ENCODE data around the gene EEIG1. TPM values are rescaled to one million over a fixed set of nuclear protein-coding genes. Genes with fewer than 3 reads are reported as not detected.

EEIG1 gene
- total and polyA plus RNA-seq, 2 experiments from 2014 or later, result 6.1 to 9.3 TPM

- DNase-seq, result no peak
- WGBS, 2 experiments (ENCODE audit: low coverage in 1 of 2, low lambda C conversion rate in 2 of 2, missing lambda C conversion rate in 2 of 2), result 82 to 85% methylated on average over 2 of the region's 2 CpGs
- H3K4me1 ChIP-seq (ENCODE audit: insufficient read depth), result peaks cover 22% of the 10 kb centered on the region
- no peaks in the 10 kb centered on the region for H3K27me3 ChIP-seq (replicated peaks; ENCODE audit: insufficient read depth)
- H3K4me3 ChIP-seq, result no peak overlapping the region
- no peaks in the 10 kb centered on the region; the same call in 1 of the 2 replicates for H4K20me1 ChIP-seq (ENCODE audit: insufficient read depth)
- no peak overlapping the region for H3K27ac ChIP-seq
- TF ChIP-seq EZH2 (IDR thresholded peaks at IDR 0.05; ENCODE audit: insufficient read depth, poor library complexity, severe bottlenecking), result no peak
- TF ChIP-seq EZH2phosphoT487 (IDR thresholded peaks at IDR 0.05; ENCODE audit: insufficient read depth, low read depth), result no peak
- peaks cover 95% of the 10 kb centered on the region for H3K79me2 ChIP-seq (ENCODE audit: insufficient read depth)
- no peak overlapping the region for H3K9ac ChIP-seq
- in situ Hi-C loops (cut with MboI), result no loop called here
- no peak overlapping the region for H3K4me2 ChIP-seq (ENCODE audit: unreplicated experiment)
- no peaks in the 10 kb centered on the region for H3K9me2 ChIP-seq (ENCODE audit: insufficient read depth)
- no peaks in the 10 kb centered on the region for H3K36me3 ChIP-seq (ENCODE audit: low read depth)
- H3F3A ChIP-seq (ENCODE audit: insufficient read depth), result no peaks in the 10 kb centered on the region
- no peaks in the 10 kb centered on the region for H3K9me3 ChIP-seq (ENCODE audit: low read depth)
- H2AFZ ChIP-seq, result no peak overlapping the region
These were observed 20.9 kb downstream of the EEIG1 start for GRCh38 chr9:127959841-127960409.

- WGBS, 2 experiments (ENCODE audit: low coverage in 1 of 2, low lambda C conversion rate in 2 of 2, missing lambda C conversion rate in 2 of 2), result 96 to 97% methylated on average over 4 of the region's 4 CpGs
- H3K9ac ChIP-seq, result no peak overlapping the region
- peaks cover 23% of the 10 kb centered on the region for H3K4me1 ChIP-seq (ENCODE audit: insufficient read depth)
- no peaks in the 10 kb centered on the region for H3K9me2 ChIP-seq (ENCODE audit: insufficient read depth)
- no peak for DNase-seq
- no peaks in the 10 kb centered on the region for H3F3A ChIP-seq (ENCODE audit: insufficient read depth)
- H3K27me3 ChIP-seq (replicated peaks; ENCODE audit: insufficient read depth), result no peaks in the 10 kb centered on the region
- no peak overlapping the region for H3K4me3 ChIP-seq
- H3K27ac ChIP-seq, result no peak overlapping the region
- no peak for TF ChIP-seq EZH2 (IDR thresholded peaks at IDR 0.05; ENCODE audit: insufficient read depth, poor library complexity, severe bottlenecking)
- no peak for TF ChIP-seq EZH2phosphoT487 (IDR thresholded peaks at IDR 0.05; ENCODE audit: insufficient read depth, low read depth)
- no peak overlapping the region for H2AFZ ChIP-seq
- H3K36me3 ChIP-seq (ENCODE audit: low read depth), result no peaks in the 10 kb centered on the region
- no peaks in the 10 kb centered on the region for H3K9me3 ChIP-seq (ENCODE audit: low read depth)
- H4K20me1 ChIP-seq (ENCODE audit: insufficient read depth), result no peaks in the 10 kb centered on the region; the same call in 1 of the 2 replicates
- no peak overlapping the region for H3K4me2 ChIP-seq (ENCODE audit: unreplicated experiment)
- H3K79me2 ChIP-seq (ENCODE audit: insufficient read depth), result peaks cover 96% of the 10 kb centered on the region
- in situ Hi-C loops (cut with MboI), result no loop called here
These were observed 21.4 kb downstream of the EEIG1 start for GRCh38 chr9:127959398-127959797.

- Histone ChIP-seq H4K20me1 (ENCODE audit: insufficient read depth) (no peaks in the 10 kb centered on the region; the same call in 1 of the 2 replicates), H3K36me3 (ENCODE audit: low read depth) (no peaks in the 10 kb centered on the region), H3F3A (ENCODE audit: insufficient read depth) (no peaks in the 10 kb centered on the region), H2AFZ (no peak overlapping the region), H3K27ac (no peak overlapping the region), H3K9me3 (ENCODE audit: low read depth) (no peaks in the 10 kb centered on the region), H3K4me1 (ENCODE audit: insufficient read depth) (peaks cover 20% of the 10 kb centered on the region), H3K27me3 (replicated peaks; ENCODE audit: insufficient read depth) (no peaks in the 10 kb centered on the region), H3K9ac (no peak overlapping the region), H3K4me3 (no peak overlapping the region), H3K4me2 (ENCODE audit: unreplicated experiment) (no peak overlapping the region), H3K79me2 (ENCODE audit: insufficient read depth) (peaks cover 96% of the 10 kb centered on the region), H3K9me2 (ENCODE audit: insufficient read depth) (no peaks in the 10 kb centered on the region)
- WGBS, 2 experiments (ENCODE audit: low coverage in 1 of 2, low lambda C conversion rate in 2 of 2, missing lambda C conversion rate in 2 of 2), result 95 to 97% methylated on average over 1 of the region's 1 CpG
- in situ Hi-C loops (cut with MboI), result no loop called here
- DNase-seq, result no peak
- TF ChIP-seq EZH2phosphoT487 (IDR thresholded peaks at IDR 0.05; ENCODE audit: insufficient read depth, low read depth) (no peak), EZH2 (IDR thresholded peaks at IDR 0.05; ENCODE audit: insufficient read depth, poor library complexity, severe bottlenecking) (no peak)
These were observed 22.1 kb downstream of the EEIG1 start for GRCh38 chr9:127958728-127959127.

- DNase-seq, result peak; percentile 65
- in situ Hi-C loops (cut with MboI), result no loop called here
- no peak overlapping the region for H3K4me3 ChIP-seq
- H2AFZ ChIP-seq, result no peak overlapping the region
- H3K4me2 ChIP-seq (ENCODE audit: unreplicated experiment), result no peak overlapping the region
- TF ChIP-seq EZH2phosphoT487 (IDR thresholded peaks at IDR 0.05; ENCODE audit: insufficient read depth, low read depth), result no peak
- no peak for TF ChIP-seq EZH2 (IDR thresholded peaks at IDR 0.05; ENCODE audit: insufficient read depth, poor library complexity, severe bottlenecking)
- 50% methylated on average over 12 of the region's 12 CpGs for WGBS, 2 experiments (ENCODE audit: low coverage in 1 of 2, low lambda C conversion rate in 2 of 2, missing lambda C conversion rate in 2 of 2)
- no peak overlapping the region for H3K9ac ChIP-seq
- H3K9me3 ChIP-seq (ENCODE audit: low read depth), result no peaks in the 10 kb centered on the region
- H3K9me2 ChIP-seq (ENCODE audit: insufficient read depth), result no peaks in the 10 kb centered on the region
- peaks cover 85% of the 10 kb centered on the region for H3K79me2 ChIP-seq (ENCODE audit: insufficient read depth)
- no peaks in the 10 kb centered on the region for H3K36me3 ChIP-seq (ENCODE audit: low read depth)
- peaks cover 14% of the 10 kb centered on the region for H3K4me1 ChIP-seq (ENCODE audit: insufficient read depth)
- H4K20me1 ChIP-seq (ENCODE audit: insufficient read depth), result no peaks in the 10 kb centered on the region; the same call in 1 of the 2 replicates
- H3F3A ChIP-seq (ENCODE audit: insufficient read depth), result no peaks in the 10 kb centered on the region
- no peaks in the 10 kb centered on the region for H3K27me3 ChIP-seq (replicated peaks; ENCODE audit: insufficient read depth)
- no peak overlapping the region for H3K27ac ChIP-seq
These were observed 25.3 kb downstream of the EEIG1 start for GRCh38 chr9:127955294-127956015.

Data from GM23248 (cell line).